ENCODE measurements around the gene MIA2.

The MIA2 gene

GRCh38 chr14:39393289-39393688 lies 159.6 kb downstream of the MIA2 start:
- DNase-seq = no peak

- no peak for DNase-seq
Observed at GRCh38 chr14:39395555-39396254, 162.0 kb downstream of the MIA2 start.

- no peak for DNase-seq
Observed at GRCh38 chr14:39396448-39396847, 162.7 kb downstream of the MIA2 start.

- no peak for DNase-seq
Observed at GRCh38 chr14:39398382-39398781, 164.7 kb downstream of the MIA2 start.

- no peak for DNase-seq
Observed at GRCh38 chr14:39406560-39406959, 172.8 kb downstream of the MIA2 start.

- no peak for DNase-seq
Observed at GRCh38 chr14:39416072-39416471, 182.4 kb downstream of the MIA2 start.

- peak; percentile 12 for DNase-seq
Observed at GRCh38 chr14:39417014-39417413, 183.3 kb downstream of the MIA2 start.

GRCh38 chr14:39419272-39419671 lies 185.6 kb downstream of the MIA2 start:
- no peak for DNase-seq

- no peak for DNase-seq
Observed at GRCh38 chr14:39422243-39422642, 188.5 kb downstream of the MIA2 start.

GRCh38 chr14:39423793-39424192 lies 190.1 kb downstream of the MIA2 start:
- no peak for DNase-seq

- DNase-seq = no peak
Observed at GRCh38 chr14:39425947-39426346, 192.2 kb downstream of the MIA2 start.

- DNase-seq = peak; percentile 4
Observed at GRCh38 chr14:39426605-39427004, 192.9 kb downstream of the MIA2 start.

GRCh38 chr14:39428118-39428517 lies 194.4 kb downstream of the MIA2 start:
- DNase-seq = no peak

- DNase-seq = no peak
Observed at GRCh38 chr14:39430762-39431415, 197.2 kb downstream of the MIA2 start.

- peak; percentile 3 for DNase-seq
Observed at GRCh38 chr14:39431416-39432178, 197.9 kb downstream of the MIA2 start.

- peak; percentile 86 for DNase-seq
Observed at GRCh38 chr14:39432179-39432618, 198.5 kb downstream of the MIA2 start, which contains the start of gene FBXO33. FBXO33 (minus strand) TSS chr14:39432433; CDS start chr14:39432162, 271 bp downstream.

GRCh38 chr14:39432619-39433451 lies 199.1 kb downstream of the MIA2 start:
- DNase-seq = peak; percentile 92

GRCh38 chr14:39433452-39433813 lies 199.7 kb downstream of the MIA2 start:
- no peak for DNase-seq

- peak; percentile 88 for DNase-seq
Observed at GRCh38 chr14:39434401-39434800, 200.7 kb downstream of the MIA2 start.

- DNase-seq = no peak
Observed at GRCh38 chr14:39435241-39435640, 201.5 kb downstream of the MIA2 start.

Measured in NCI-H226 (cell line).